ENCODE results near the gene ASAP3. TPM values are rescaled to one million over a fixed set of nuclear protein-coding genes. Genes with fewer than 3 reads are reported as not detected.

The ASAP3 gene
- total and polyA plus RNA-seq, 8 donors = 17.9 to 37.4 (median 25.3) TPM

GRCh38 chr1:23492132-23492720, 8.2 kb upstream of the ASAP3 start:
- DNase-seq (no peak), ATAC-seq (no peak), FAIRE-seq (no peak)
- H3K9me3 ChIP-seq = no peaks in the 10 kb centered on the region
- H3K36me3 ChIP-seq = no peaks in the 10 kb centered on the region
- H3K27ac ChIP-seq = no peak overlapping the region
- no peak overlapping the region for H3K4me3 ChIP-seq
- intact Hi-C loops (cut with DNase I) = no loop called here
- H3K27me3 ChIP-seq = no peaks in the 10 kb centered on the region
- WGBS, 2 donors = 95 to 96% methylated on average over 3 of the region's 3 CpGs
- peaks cover 0 to 4% (median 0%) of the 10 kb centered on the region in 3 donors for H3K4me1 ChIP-seq
- no peak for TF ChIP-seq CTCF (IDR thresholded peaks at IDR 0.05)

GRCh38 chr1:23489842-23490241, 5.9 kb upstream of the ASAP3 start:
- Histone ChIP-seq H3K4me3 (no peak overlapping the region), H3K27ac (no peak overlapping the region), H3K9me3 (no peaks in the 10 kb centered on the region), H3K27me3 (no peaks in the 10 kb centered on the region), H3K4me1 (peaks cover 0 to 4% (median 0%) of the 10 kb centered on the region in 3 donors), H3K36me3 (no peaks in the 10 kb centered on the region)
- no peak for TF ChIP-seq CTCF (IDR thresholded peaks at IDR 0.05)
- intact Hi-C loops (cut with DNase I) = no loop called here
- DNase-seq = no peak
- ATAC-seq = no peak
- no peak for FAIRE-seq
- 43 to 53% methylated on average over 5 of the region's 5 CpGs for WGBS, 2 donors

- intact Hi-C loops (cut with DNase I) = no loop called here
- FAIRE-seq (no peak), DNase-seq (no peak), ATAC-seq (no peak)
- Histone ChIP-seq H3K27me3 (no peaks in the 10 kb centered on the region), H3K4me1 (peaks cover 0 to 4% (median 3%) of the 10 kb centered on the region in 3 donors), H3K27ac (peak overlapping the region in 1 of 4 donors; percentile 78), H3K4me3 (peak overlapping the region in 2 of 4 donors; percentile 65 to 92), H3K36me3 (no peaks in the 10 kb centered on the region), H3K9me3 (no peaks in the 10 kb centered on the region)
- WGBS, 2 donors = 53 to 58% methylated on average over 7 of the region's 7 CpGs
- no peak for TF ChIP-seq CTCF (IDR thresholded peaks at IDR 0.05)
These were observed 988 bp upstream of the ASAP3 start for GRCh38 chr1:23485002-23485332.

GRCh38 chr1:23484253-23485001, 448 bp upstream of the ASAP3 start:
- no peaks in the 10 kb centered on the region for H3K9me3 ChIP-seq
- H3K27me3 ChIP-seq = no peaks in the 10 kb centered on the region
- intact Hi-C loops (cut with DNase I) = no loop called here
- FAIRE-seq (no peak), DNase-seq (peak; percentile 88 to 94 (median 93)), ATAC-seq (peak; percentile 83 to 91 (median 86))
- TF ChIP-seq CTCF (IDR thresholded peaks at IDR 0.05) = no peak
- peak overlapping the region; percentile 65 to 92 (median 79) for H3K4me3 ChIP-seq
- 6% methylated on average over 31 to 54 of the region's 54 CpGs for WGBS, 2 donors
- H3K4me1 ChIP-seq = peaks cover 2 to 9% (median 8%) of the 10 kb centered on the region in 3 donors
- H3K36me3 ChIP-seq = no peaks in the 10 kb centered on the region
- H3K27ac ChIP-seq = peak overlapping the region; percentile 48 to 78 (median 63)

GRCh38 chr1:23481904-23482303, 2.1 kb downstream of the ASAP3 start:
- Histone ChIP-seq H3K4me1 (peaks cover 4 to 16% (median 8%) of the 10 kb centered on the region in 3 donors), H3K27me3 (no peaks in the 10 kb centered on the region), H3K4me3 (no peak overlapping the region), H3K27ac (no peak overlapping the region), H3K9me3 (no peaks in the 10 kb centered on the region), H3K36me3 (no peaks in the 10 kb centered on the region)
- intact Hi-C loops (cut with DNase I) = no loop called here
- DNase-seq (no peak), FAIRE-seq (no peak), ATAC-seq (no peak)
- TF ChIP-seq CTCF (IDR thresholded peaks at IDR 0.05) = no peak
- 89 to 91% methylated on average over 6 of the region's 6 CpGs for WGBS, 2 donors
